Stimulated activated naive CD4-positive, alpha-beta T cell (primary cell): Measurements from ENCODE around the gene FRS2.
A peak's percentile ranks its signal among the peaks of the same experiment; 100 is the strongest.

Experiments
- DNase-seq, 6 experiments: peaks; one replicate each; lab custom pipeline; 2025; lab: John Stamatoyannopoulos, UW

FRS2 gene

DNA sequence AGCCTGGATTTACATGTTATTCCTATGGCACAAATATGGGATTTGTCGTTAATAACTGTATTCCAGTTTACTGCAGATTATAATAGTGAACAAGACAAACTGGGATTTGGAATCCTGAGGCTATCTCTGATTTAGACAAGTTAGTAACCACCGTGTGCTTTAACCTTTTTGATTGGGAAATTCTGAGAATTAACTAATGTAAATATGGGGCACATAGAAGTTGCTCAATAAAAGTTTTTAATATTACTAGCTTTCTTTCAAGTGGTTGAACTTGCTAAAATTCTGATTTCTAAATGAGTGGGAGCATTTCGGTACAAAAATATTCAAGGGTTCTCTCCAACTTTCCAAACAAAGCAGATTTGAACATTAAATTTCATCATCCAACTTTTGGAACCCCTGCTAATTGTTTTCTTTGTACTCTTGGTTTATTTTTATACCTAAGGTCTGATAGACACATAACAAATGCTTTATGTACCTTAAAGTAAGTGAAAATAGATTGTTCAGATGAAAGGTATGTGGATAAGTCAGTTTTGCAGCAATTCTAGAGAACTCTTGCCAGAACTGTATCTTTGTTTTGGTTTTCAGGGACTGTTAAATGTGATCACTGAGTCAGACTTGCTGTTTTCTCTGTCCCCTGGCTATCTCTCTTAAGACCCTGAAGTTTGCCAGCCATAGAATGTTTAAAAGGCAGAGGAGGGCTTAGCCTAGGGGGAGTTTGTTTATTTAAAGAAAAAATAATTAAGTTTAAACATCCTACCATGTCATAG lies 57.5 kb downstream of the FRS2 start:
- no peak for DNase-seq

- no peak for DNase-seq
These were observed 58.8 kb downstream of the FRS2 start for GRCh38 chr12:69529021-69529420.

DNA sequence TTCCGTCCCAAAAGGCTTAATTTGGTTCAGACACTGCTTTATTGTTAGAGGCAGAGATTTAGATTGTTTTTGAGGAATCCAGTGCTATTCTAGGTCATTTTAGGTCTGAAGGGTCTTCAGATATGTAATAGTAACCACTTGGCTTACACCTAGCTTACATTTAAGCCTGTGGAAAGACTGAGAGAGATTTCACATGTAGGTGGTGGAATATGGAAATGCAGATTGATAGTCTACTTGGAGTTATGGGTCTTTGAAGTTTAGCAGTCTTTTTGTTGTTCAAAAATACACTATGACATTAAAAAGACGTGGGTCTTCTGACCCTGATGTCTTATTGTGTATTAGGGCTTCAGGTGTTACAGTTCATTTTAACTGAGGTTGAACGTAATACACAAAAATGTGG lies 63.7 kb downstream of the FRS2 start:
- DNase-seq = no peak

DNA sequence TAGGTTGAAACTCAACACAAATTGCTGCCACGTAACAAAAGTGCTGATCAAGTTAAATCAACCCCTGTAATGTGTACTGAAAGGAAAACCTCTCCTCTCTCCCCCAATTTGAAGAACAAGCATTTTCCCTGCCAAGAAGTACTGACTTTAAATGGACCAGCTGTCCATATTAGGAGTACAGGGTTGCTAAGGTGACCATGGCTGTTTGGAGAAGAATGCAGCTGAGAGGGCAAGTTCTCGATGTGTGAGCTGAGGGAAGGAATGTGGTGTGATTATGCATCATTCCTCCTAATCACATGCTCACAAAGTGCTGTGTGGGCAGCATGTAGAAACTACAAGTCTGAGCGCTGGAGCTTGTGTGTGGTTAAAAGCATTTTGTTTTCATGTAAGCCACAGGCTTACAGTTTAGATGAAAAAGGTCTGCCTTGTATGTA lies 64.2 kb downstream of the FRS2 start:
- DNase-seq = no peak

- DNase-seq = no peak
These were observed 70.8 kb downstream of the FRS2 start for GRCh38 chr12:69540987-69541386.

DNA sequence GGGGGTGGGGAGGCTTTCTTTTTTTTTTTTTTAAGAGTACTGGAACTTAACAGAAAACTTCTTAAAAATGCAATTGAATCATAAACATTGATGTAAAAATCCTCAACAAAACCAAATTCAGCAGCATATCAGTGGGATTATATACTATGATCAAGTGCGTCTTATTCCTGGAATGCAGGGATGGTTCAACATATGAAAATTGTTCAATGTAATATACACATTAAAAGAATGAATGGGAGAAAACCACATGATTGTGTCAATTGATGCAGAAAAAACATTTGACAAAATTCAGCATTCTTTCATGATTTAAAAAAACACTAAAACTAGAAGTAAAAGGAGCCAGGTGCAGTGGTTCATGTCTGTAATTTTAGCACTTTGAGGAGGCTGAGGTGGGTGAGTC lies 73.9 kb downstream of the FRS2 start:
- DNase-seq = no peak

DNA sequence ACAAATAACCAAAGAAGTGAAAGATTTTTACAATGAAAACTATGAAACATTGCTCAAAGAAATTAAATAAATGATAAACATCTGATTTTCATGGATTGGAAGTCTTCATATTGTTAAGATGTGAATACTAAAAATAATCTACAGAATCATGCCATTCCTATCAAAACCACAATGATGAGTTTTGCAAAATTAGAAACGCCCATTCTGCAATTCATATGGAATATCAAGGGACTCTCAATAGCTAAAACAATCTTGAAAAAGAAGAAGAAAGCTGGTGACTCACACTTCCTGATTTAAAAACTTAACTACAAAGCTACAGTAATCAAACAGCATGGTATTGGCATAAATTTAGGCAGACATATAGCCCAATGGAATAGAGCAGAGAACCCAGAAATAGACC lies 74.9 kb downstream of the FRS2 start:
- no peak for DNase-seq

DNA sequence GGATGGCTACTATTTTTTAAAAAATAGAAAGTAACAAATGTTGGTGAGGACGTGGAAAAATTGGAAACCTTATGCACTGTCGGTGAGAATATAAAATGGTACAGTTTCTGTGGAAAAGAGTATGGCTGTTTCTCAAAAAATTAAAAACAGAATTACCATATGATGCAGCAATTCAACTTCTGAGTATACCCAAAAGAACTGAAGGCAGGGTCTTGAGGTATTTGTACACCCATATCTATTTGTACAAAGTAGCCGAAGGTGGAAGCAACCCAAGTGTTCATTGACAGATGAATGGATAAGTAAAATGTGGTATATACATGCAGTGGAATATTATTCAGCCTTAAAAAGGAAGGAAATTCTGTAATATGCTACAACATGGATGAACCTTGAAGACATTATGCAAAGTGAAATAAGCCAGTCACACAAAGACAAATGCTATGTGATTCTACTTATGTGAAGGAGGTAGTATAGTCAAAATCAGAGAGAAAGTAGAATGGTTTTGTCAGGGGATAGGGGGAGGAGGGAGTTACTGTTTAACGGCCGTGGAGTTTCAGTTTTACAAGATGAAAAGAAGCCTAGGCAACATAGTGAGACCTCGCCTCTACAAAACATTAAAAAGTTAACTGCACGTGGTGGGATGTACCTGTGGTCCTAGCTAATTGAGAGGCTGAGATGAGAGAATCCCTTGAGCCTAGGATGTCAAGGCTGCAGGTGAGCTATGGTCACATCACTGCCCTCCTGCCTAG lies 76.7 kb downstream of the FRS2 start:
- no peak for DNase-seq

DNA sequence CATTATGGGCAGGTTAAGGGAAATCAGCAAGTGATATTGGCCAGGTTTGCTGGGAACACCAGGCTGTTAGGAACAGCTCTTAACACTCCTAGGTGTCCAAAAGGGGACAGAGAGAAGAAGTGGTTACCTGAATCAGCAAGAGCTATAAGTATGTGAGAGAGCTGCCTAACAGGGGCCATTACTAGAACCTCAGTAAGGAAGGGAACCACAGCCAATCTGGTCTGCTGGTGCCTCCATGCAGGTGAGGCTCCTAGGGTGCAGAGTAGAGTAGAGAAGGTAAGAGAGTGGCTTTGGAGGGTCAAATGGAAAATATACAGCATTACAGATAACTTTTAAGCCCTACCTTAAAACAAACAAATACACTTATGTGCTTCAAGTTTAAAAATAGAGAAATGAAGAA lies 78.5 kb downstream of the FRS2 start:
- no peak for DNase-seq

DNA sequence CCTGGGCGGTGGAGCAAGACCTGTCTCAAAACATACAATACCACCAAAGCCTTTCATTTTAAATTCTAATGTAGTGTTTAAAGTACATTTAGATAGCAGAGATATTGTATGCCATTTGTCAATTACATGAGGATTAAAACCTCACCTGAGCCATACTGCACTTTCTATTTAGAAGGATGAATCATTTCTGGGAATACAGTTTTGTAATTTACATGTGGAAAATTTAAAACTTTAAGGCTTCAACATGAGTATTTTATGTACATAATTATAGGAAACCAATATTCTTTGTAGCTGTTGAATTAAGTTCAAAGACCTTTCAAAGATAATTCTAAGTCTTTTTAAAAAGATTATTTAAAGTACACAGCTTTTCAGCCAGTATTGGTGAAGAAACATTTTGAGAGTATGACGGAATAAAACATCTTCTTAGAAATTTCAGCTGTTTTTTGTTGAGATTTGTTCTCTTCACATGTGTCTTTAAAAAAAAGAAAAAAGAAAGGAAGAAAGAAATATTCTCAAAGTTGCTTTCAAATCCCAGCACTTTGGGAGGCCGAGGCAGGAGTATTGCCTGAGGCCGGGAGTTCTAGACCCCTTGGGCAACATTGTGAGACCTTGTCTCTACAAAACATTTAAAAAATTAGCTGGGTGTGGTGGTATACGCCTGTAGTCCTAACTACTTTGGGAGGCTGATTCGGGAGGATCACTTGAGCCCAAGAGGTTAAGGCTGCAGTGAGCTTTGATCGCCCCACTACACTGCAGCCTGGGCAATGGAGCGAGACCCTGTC lies 80.6 kb downstream of the FRS2 start:
- DNase-seq = no peak

DNA sequence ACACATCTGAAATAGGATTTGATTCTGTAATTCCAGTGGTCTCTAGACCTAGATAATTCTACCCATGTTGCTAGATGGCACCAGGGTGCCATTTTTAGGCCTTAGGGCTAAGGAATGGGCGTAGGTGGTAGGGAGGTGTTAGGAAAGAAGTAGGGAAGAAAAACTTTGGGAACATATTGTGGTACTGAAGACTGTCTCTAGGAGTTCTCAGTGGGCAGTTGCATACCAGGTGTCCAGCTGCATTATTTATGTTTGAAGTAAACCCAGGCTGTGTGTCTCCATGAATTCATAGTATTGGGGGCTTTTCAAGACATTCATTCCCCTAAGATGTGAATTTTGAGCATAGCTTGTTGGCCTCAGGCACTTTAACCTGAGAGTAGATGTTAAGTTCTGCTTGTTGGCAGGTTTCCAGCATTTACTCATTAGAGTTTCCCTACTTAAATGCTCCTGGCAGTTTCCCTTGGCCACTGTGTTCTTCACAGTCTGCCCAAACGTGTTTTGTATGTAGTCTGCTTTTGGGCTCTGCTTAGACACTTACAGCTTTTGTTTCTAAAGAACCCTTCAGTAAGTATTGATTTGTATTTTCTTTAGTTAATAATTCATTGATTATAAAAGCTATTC lies 83.5 kb downstream of the FRS2 start:
- DNase-seq = no peak

DNA sequence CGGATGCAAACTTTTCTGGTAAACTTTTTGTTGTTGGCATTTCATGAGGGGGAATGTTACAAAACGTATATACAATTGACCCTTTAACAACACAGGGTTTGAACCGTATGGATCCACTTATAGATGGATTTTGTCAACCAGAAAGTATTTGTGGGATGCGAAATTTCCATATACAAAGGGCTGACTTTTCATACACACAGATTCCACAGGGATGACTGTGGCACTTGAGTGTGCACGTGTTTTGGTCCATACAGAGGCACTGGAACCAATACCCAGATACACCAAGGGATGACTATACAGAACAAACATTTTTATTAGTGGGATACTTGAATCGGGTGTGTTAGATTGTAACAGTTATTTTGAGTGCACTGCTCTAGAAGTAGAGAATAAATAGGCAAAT lies 85.3 kb downstream of the FRS2 start:
- no peak for DNase-seq

GRCh38 chr12:69556383-69556782 lies 86.2 kb downstream of the FRS2 start:
- DNase-seq = no peak

DNA sequence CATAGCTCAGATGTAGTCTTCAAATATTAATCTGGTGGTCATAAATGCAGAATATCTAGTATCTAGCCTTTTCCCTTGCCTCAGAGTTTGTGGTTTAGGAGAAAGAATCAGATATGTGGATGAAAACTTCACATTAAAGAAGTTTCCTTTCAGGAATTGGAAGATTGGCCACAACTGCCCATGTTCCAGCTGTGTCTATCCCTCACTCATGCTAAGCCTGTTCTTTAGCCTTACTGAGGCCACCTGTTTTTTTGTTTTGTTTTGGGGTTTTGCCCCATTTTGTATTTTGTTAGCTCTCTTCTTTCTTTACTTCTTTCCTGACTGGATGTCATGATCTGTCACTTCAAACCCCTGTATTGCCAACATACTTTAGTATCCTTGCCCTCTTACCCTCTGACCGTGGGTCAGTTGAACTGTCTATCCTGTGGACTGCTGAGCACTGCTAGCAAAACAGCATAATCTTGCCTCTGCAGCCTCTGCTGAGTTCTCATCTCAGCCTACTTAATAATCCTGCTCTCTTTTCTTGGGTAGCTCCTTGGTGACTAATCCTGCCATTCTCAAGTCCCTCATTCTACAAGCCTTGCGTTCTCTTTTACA lies 93.1 kb downstream of the FRS2 start:
- DNase-seq = no peak

- no peak for DNase-seq
These were observed 96.4 kb downstream of the FRS2 start for GRCh38 chr12:69566603-69567002.

DNA sequence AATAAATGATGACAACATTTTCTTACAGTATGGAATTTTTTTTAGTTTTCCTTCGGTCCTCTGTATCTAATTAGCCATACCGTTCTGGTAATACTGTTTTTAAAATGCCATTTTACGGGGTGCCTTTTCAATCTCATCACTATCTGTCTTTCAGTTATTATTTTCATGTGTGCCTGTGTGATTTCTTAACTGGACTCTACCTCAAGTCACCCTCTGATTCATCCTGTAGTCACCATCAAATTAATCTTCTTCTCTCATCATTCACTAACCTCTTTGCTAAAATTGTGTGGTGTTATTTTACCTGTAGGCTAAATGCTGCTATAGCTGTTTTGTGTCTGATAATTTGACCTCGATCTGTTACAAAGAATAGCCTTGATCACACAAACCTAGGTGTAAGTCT lies 99.0 kb downstream of the FRS2 start:
- DNase-seq = no peak

GRCh38 chr12:69570000-69570516 lies 99.9 kb downstream of the FRS2 start:
- DNase-seq = no peak

DNA sequence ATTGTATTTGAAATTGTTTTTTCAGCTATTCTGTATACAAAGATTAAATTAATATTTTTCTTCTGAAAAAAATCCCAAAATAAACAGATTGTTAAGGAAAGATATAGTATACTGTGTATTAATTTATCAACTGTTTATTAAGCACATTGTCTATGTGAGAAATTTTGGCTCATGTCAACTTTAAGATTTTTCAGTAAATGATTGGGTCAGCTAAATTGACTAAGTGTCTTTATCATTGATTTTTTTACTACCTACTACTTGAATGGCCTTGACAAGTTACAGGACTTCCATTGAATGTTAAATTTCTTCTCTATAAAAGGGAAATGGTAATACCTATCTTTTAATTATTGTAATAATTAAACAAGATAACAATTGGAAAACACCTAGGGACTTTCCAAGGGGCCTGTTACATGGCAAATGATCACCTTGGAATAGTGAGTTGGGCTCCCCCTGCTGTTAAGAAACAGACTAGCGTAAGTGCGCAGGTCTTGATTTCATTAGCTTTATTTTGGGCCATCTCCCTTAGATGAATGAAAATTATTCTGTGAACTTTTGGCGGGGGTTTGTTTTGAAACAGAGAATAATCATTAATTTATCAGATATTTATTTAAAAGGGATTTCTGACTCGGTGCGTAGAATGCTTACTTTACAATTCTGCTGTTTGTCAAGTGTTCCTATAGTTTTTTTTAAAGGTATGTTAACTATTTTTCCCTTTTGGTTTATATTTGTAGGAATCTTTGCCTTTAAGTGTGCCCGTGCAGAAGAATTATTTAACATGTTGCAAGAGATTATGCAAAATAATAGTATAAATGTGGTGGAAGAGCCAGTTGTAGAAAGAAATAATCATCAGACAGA lies 100.6 kb downstream of the FRS2 start:
- peak; percentile 6 to 68 (median 51) for DNase-seq

DNA sequence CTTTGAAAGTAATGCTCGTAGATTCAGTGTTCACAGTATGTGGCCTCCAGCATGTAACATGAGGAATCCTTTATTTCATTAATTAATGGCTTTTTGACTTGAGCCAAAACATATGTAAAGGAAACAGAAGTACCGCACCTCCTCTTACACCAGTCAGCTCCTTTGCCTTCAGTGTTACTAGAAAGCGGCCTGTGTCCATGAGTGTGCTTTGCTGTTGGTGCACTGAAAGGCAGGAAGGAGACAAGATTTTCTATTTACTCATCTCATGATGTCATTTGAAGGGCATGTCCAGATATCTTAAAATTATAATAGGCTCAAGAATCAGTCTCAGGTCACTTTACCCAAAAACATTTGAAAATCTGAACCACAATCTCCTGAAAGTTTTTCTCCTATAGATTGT lies 105.2 kb downstream of the FRS2 start:
- no peak for DNase-seq

GRCh38 chr12:69578283-69578682 lies 108.1 kb downstream of the FRS2 start:
- no peak for DNase-seq

DNA sequence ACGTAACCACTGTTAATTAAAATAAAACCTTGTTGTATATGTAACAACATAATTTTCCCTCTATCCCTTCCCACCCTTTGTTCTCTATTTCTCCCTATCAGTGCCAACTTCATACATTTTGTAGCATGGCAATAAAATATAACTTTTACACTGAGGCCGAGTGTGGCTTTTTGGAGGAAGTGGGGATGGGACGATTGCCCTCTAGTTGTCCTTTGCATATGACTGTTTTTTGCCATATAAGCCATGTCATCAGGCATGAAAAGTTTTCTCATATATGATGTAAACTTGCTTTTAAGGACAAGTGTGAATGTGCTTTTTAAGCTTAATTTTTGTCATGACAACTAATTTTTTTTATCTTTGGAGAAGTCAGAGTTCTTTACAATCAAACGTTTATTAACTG lies 108.8 kb downstream of the FRS2 start:
- no peak for DNase-seq
